Measurements from ENCODE around the gene MYO5A. TPM values are rescaled to one million over a fixed set of nuclear protein-coding genes. Genes with fewer than 3 reads are reported as not detected.

MYO5A gene
- total and polyA plus RNA-seq, 2 donors (not counting 1 experiment from before 2014, with no cell fraction given): 32.9 to 41.9 TPM

GRCh38 chr15:52563501-52564060, 34.9 kb upstream of the MYO5A start:
- H3K4me1 ChIP-seq (ENCODE audit: control insufficient read depth, extremely low read depth, insufficient read depth, low read length): peaks cover 2% of the 10 kb centered on the region
- no peak overlapping the region for H2AFZ ChIP-seq (ENCODE audit: low read length)
- TF ChIP-seq EZH2 (IDR thresholded peaks at IDR 0.05; ENCODE audit: low read length, missing control alignments): no peak
- no peak for TF ChIP-seq CTCF (conservative IDR thresholded peaks at IDR 0.05 in 1 of 2, IDR thresholded peaks at IDR 0.05 in 1 of 2; ENCODE audit: low read depth in 1 of 2, low read length in 2 of 2)
- peaks cover 99% of the 10 kb centered on the region for H3K79me2 ChIP-seq (ENCODE audit: control insufficient read depth, insufficient read depth, low read length)
- DNase-seq (ENCODE audit: low read depth in 2 of 2): no peak
- peaks cover 3% of the 10 kb centered on the region for H4K20me1 ChIP-seq (ENCODE audit: control insufficient read depth, extremely low read depth, insufficient read depth, low read length)
- no peak overlapping the region for H3K4me3 ChIP-seq (replicated peaks in 1 of 4; ENCODE audit: control extremely low read depth in 1 of 4, insufficient read depth in 1 of 4, low read depth in 3 of 4, low read length in 4 of 4)
- no peaks in the 10 kb centered on the region for H3K36me3 ChIP-seq (ENCODE audit: control insufficient read depth, insufficient read depth, low read length)
- no peak overlapping the region for H3K27ac ChIP-seq (ENCODE audit: insufficient read depth, low read length)
- no peak overlapping the region for H3K4me2 ChIP-seq (ENCODE audit: extremely low read depth, insufficient read depth, low read length)
- H3K9ac ChIP-seq (ENCODE audit: insufficient read depth, low read length): no peak overlapping the region
- H3K27me3 ChIP-seq (ENCODE audit: control insufficient read depth, insufficient read depth, low read length): no peaks in the 10 kb centered on the region
- H3K9me3 ChIP-seq (ENCODE audit: control insufficient read depth, insufficient read depth, low read depth, low read length): no peaks in the 10 kb centered on the region

- peak overlapping the region; percentile 29 for H3K4me2 ChIP-seq (ENCODE audit: extremely low read depth, insufficient read depth, low read length)
- peaks cover 3% of the 10 kb centered on the region for H4K20me1 ChIP-seq (ENCODE audit: control insufficient read depth, extremely low read depth, insufficient read depth, low read length)
- peak overlapping the region; percentile 22 for H3K27ac ChIP-seq (ENCODE audit: insufficient read depth, low read length)
- DNase-seq (ENCODE audit: low read depth in 2 of 2): peak; percentile 60 to 67
- H3K36me3 ChIP-seq (ENCODE audit: control insufficient read depth, insufficient read depth, low read length): no peaks in the 10 kb centered on the region
- H3K27me3 ChIP-seq (ENCODE audit: control insufficient read depth, insufficient read depth, low read length): no peaks in the 10 kb centered on the region
- no peak overlapping the region for H3K4me3 ChIP-seq (replicated peaks in 1 of 4; ENCODE audit: control extremely low read depth in 1 of 4, insufficient read depth in 1 of 4, low read depth in 3 of 4, low read length in 4 of 4)
- TF ChIP-seq EZH2 (IDR thresholded peaks at IDR 0.05; ENCODE audit: low read length, missing control alignments): no peak
- H3K9me3 ChIP-seq (ENCODE audit: control insufficient read depth, insufficient read depth, low read depth, low read length): no peaks in the 10 kb centered on the region
- H3K79me2 ChIP-seq (ENCODE audit: control insufficient read depth, insufficient read depth, low read length): peaks cover 92% of the 10 kb centered on the region
- H3K9ac ChIP-seq (ENCODE audit: insufficient read depth, low read length): no peak overlapping the region
- H2AFZ ChIP-seq (ENCODE audit: low read length): no peak overlapping the region
- peaks cover 4% of the 10 kb centered on the region for H3K4me1 ChIP-seq (ENCODE audit: control insufficient read depth, extremely low read depth, insufficient read depth, low read length)
These were observed 30.9 kb upstream of the MYO5A start for GRCh38 chr15:52559575-52559974.

- no peak overlapping the region for H3K27ac ChIP-seq (ENCODE audit: insufficient read depth, low read length)
These were observed 30.3 kb upstream of the MYO5A start for GRCh38 chr15:52559022-52559421.

More at GRCh38 chr15:52559022-52559421, 30.3 kb upstream of the MYO5A start:
- Histone ChIP-seq H3K9me3 (ENCODE audit: control insufficient read depth, insufficient read depth, low read depth, low read length) (no peaks in the 10 kb centered on the region), H3K27me3 (ENCODE audit: control insufficient read depth, insufficient read depth, low read length) (no peaks in the 10 kb centered on the region), H3K9ac (ENCODE audit: insufficient read depth, low read length) (no peak overlapping the region), H2AFZ (ENCODE audit: low read length) (no peak overlapping the region), H3K79me2 (ENCODE audit: control insufficient read depth, insufficient read depth, low read length) (peaks cover 91% of the 10 kb centered on the region), H3K4me2 (ENCODE audit: extremely low read depth, insufficient read depth, low read length) (no peak overlapping the region), H4K20me1 (ENCODE audit: control insufficient read depth, extremely low read depth, insufficient read depth, low read length) (peaks cover 3% of the 10 kb centered on the region), H3K4me3 (replicated peaks in 1 of 4; ENCODE audit: control extremely low read depth in 1 of 4, insufficient read depth in 1 of 4, low read depth in 3 of 4, low read length in 4 of 4) (no peak overlapping the region), H3K36me3 (ENCODE audit: control insufficient read depth, insufficient read depth, low read length) (no peaks in the 10 kb centered on the region), H3K4me1 (ENCODE audit: control insufficient read depth, extremely low read depth, insufficient read depth, low read length) (peaks cover 4% of the 10 kb centered on the region)
- no peak for TF ChIP-seq EZH2 (IDR thresholded peaks at IDR 0.05; ENCODE audit: low read length, missing control alignments)
- no peak for TF ChIP-seq CTCF (conservative IDR thresholded peaks at IDR 0.05 in 1 of 2, IDR thresholded peaks at IDR 0.05 in 1 of 2; ENCODE audit: low read depth in 1 of 2, low read length in 2 of 2)
- no peak for DNase-seq (ENCODE audit: low read depth in 2 of 2)

All from fibroblast of lung (primary cell).